BLaER1 (cell line): ENCODE data around the gene COL6A5.

Experiments
- H3K27ac ChIP-seq: shearing (Covaris generic); formaldehyde crosslinking; 2 replicates; pipeline ENCODE4 v1.8.1; 2022
- H3K27me3 ChIP-seq: shearing (Covaris generic); formaldehyde crosslinking; 2 replicates; pipeline ENCODE4 v1.8.1; 2022
- H3K36me3 ChIP-seq: shearing (Covaris generic); formaldehyde crosslinking; 2 replicates; pipeline ENCODE4 v1.8.1; 2022
- H3K4me1 ChIP-seq: shearing (Covaris generic); formaldehyde crosslinking; 2 replicates; pipeline ENCODE4 v1.8.1; 2022
- H3K4me2 ChIP-seq: shearing (Covaris generic); formaldehyde crosslinking; 2 replicates; pipeline ENCODE4 v1.8.1; 2022
- H3K4me3 ChIP-seq: shearing (Covaris generic); formaldehyde crosslinking; 2 replicates; pipeline ENCODE4 v1.8.1; 2022
- H3K9ac ChIP-seq: shearing (Covaris generic); formaldehyde crosslinking; 2 replicates; pipeline ENCODE4 v1.8.1; 2022
- H3K9me3 ChIP-seq: shearing (Covaris generic); formaldehyde crosslinking; 2 replicates; pipeline ENCODE4 v1.8.1; 2022
- H4K20me1 ChIP-seq: shearing (Covaris generic); formaldehyde crosslinking; 2 replicates; pipeline ENCODE4 v1.8.1; 2022
- Cebpa-rat ChIP-seq: shearing (Covaris generic); IDR thresholded peaks from 2 replicates; pipeline ENCODE4 v1.8.1; 2022

COL6A5 gene

GRCh38 chr3:130507746-130508145 is 162.3 kb downstream of the COL6A5 start:
- no peaks in the 10 kb centered on the region for H3K36me3 ChIP-seq
- no peak overlapping the region for H3K4me3 ChIP-seq
- no peaks in the 10 kb centered on the region for H3K9me3 ChIP-seq
- no peak for TF ChIP-seq Cebpa-rat
- H3K4me1 ChIP-seq, result no peaks in the 10 kb centered on the region
- no peaks in the 10 kb centered on the region for H4K20me1 ChIP-seq
- H3K27me3 ChIP-seq, result no peaks in the 10 kb centered on the region
- no peak overlapping the region for H3K9ac ChIP-seq
- no peak overlapping the region for H3K27ac ChIP-seq
- H3K4me2 ChIP-seq, result no peak overlapping the region

- H4K20me1 ChIP-seq, result no peaks in the 10 kb centered on the region
- no peaks in the 10 kb centered on the region for H3K4me1 ChIP-seq
- TF ChIP-seq Cebpa-rat, result no peak
- no peak overlapping the region for H3K27ac ChIP-seq
- H3K36me3 ChIP-seq, result no peaks in the 10 kb centered on the region
- H3K4me2 ChIP-seq, result no peak overlapping the region
- H3K4me3 ChIP-seq, result no peak overlapping the region
- no peaks in the 10 kb centered on the region for H3K9me3 ChIP-seq
- H3K27me3 ChIP-seq, result no peaks in the 10 kb centered on the region
- H3K9ac ChIP-seq, result no peak overlapping the region
Measured at GRCh38 chr3:130509008-130509407, 163.5 kb downstream of the COL6A5 start.

- TF ChIP-seq Cebpa-rat, result no peak
- H3K36me3 ChIP-seq, result no peaks in the 10 kb centered on the region
- H4K20me1 ChIP-seq, result no peaks in the 10 kb centered on the region
- H3K27ac ChIP-seq, result no peak overlapping the region
- H3K27me3 ChIP-seq, result no peaks in the 10 kb centered on the region
- H3K9ac ChIP-seq, result no peak overlapping the region
- no peak overlapping the region for H3K4me3 ChIP-seq
- peaks cover 10% of the 10 kb centered on the region; the same call in 1 of the 2 replicates for H3K9me3 ChIP-seq
- H3K4me1 ChIP-seq, result no peaks in the 10 kb centered on the region
- H3K4me2 ChIP-seq, result no peak overlapping the region
Measured at GRCh38 chr3:130514681-130515080, 169.2 kb downstream of the COL6A5 start.

DNA sequence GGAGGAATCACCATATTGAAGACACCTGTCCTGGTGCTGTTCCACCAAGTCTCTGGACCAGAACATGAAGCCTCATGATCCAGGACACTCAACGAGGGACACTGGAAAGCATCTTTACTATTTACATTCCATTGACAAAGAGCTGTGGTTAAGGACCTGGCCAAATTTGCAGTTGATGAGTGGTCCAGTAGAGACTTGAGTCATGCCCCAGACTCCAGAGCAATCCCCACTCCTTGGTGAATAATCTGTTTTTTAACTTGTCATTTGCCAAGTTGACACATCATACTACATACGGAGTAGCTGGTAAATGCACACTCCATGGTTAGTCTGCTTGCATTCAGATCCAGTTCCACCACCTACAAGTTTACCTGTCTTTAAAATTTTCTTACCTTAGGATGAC is 170.3 kb downstream of the COL6A5 start:
- H3K9ac ChIP-seq, result no peak overlapping the region

GRCh38 chr3:130516645-130517512 is 171.4 kb downstream of the COL6A5 start, which contains the start of gene COL6A6:
TSS of gene COL6A6 (plus strand) at chr3:130517177. CDS start at chr3:130560365, 43,188 bp downstream.
- H3K36me3 ChIP-seq, result no peaks in the 10 kb centered on the region
- no peak within 1 kb of the TSS for H3K4me3 ChIP-seq
- no peaks in the 10 kb centered on the region for H4K20me1 ChIP-seq
- no peak within 1 kb of the TSS for H3K27ac ChIP-seq
- H3K9me3 ChIP-seq, result peaks cover 10% of the 10 kb centered on the region; the same call in 1 of the 2 replicates
- H3K9ac ChIP-seq, result no peak within 1 kb of the TSS
- H3K27me3 ChIP-seq, result no peaks in the 10 kb centered on the region
- no peak for TF ChIP-seq Cebpa-rat
- H3K4me1 ChIP-seq, result no peaks in the 10 kb centered on the region
- H3K4me2 ChIP-seq, result no peak within 1 kb of the TSS

More for the DNA sequence above, 170.3 kb downstream of the COL6A5 start:
- no peak overlapping the region for H3K27ac ChIP-seq
- no peaks in the 10 kb centered on the region for H3K4me1 ChIP-seq
- peaks cover 10% of the 10 kb centered on the region; the same call in 1 of the 2 replicates for H3K9me3 ChIP-seq
- no peak overlapping the region for H3K4me2 ChIP-seq
- H4K20me1 ChIP-seq, result no peaks in the 10 kb centered on the region
- H3K4me3 ChIP-seq, result no peak overlapping the region
- no peaks in the 10 kb centered on the region for H3K36me3 ChIP-seq
- no peak for TF ChIP-seq Cebpa-rat
- no peaks in the 10 kb centered on the region for H3K27me3 ChIP-seq

- no peaks in the 10 kb centered on the region for H4K20me1 ChIP-seq
- H3K27me3 ChIP-seq, result no peaks in the 10 kb centered on the region
- H3K36me3 ChIP-seq, result no peaks in the 10 kb centered on the region
- no peak for TF ChIP-seq Cebpa-rat
- peaks cover 10% of the 10 kb centered on the region; the same call in 1 of the 2 replicates for H3K9me3 ChIP-seq
- H3K9ac ChIP-seq, result no peak overlapping the region
- H3K4me2 ChIP-seq, result no peak overlapping the region
- no peak overlapping the region for H3K27ac ChIP-seq
- H3K4me3 ChIP-seq, result no peak overlapping the region
- H3K4me1 ChIP-seq, result no peaks in the 10 kb centered on the region
Measured at GRCh38 chr3:130517602-130518001, 172.1 kb downstream of the COL6A5 start.

DNA sequence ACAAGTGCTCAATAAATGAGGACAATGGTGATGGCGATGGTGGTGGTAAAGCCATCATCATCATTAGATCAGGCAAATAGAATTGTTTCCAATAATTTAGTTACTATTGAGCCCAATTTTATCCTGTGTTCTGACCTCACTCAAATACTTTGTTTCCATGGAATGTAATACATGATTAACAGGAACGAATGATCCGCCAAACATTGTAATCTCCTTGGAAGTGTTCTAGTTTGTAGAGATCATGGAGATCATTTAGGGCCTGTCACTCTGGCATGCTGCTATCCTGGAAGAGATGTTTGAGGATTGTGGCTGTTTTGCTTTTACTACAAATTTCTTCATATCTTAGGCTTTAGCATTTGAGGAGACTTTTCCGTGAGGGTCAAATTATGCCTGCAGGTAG is 174.3 kb downstream of the COL6A5 start:
- Histone ChIP-seq H3K9ac (no peak overlapping the region), H3K4me2 (no peak overlapping the region), H3K4me3 (no peak overlapping the region), H3K36me3 (no peaks in the 10 kb centered on the region), H3K27ac (no peak overlapping the region), H3K4me1 (no peaks in the 10 kb centered on the region), H4K20me1 (no peaks in the 10 kb centered on the region), H3K9me3 (peaks cover 10% of the 10 kb centered on the region; the same call in 1 of the 2 replicates), H3K27me3 (no peaks in the 10 kb centered on the region)
- TF ChIP-seq Cebpa-rat, result no peak

GRCh38 chr3:130522399-130522798 is 176.9 kb downstream of the COL6A5 start:
- Histone ChIP-seq H3K27me3 (no peaks in the 10 kb centered on the region), H3K4me2 (no peak overlapping the region), H3K4me1 (no peaks in the 10 kb centered on the region), H3K9ac (no peak overlapping the region), H3K9me3 (no peaks in the 10 kb centered on the region), H3K36me3 (no peaks in the 10 kb centered on the region), H4K20me1 (no peaks in the 10 kb centered on the region), H3K4me3 (no peak overlapping the region), H3K27ac (no peak overlapping the region)
- no peak for TF ChIP-seq Cebpa-rat

DNA sequence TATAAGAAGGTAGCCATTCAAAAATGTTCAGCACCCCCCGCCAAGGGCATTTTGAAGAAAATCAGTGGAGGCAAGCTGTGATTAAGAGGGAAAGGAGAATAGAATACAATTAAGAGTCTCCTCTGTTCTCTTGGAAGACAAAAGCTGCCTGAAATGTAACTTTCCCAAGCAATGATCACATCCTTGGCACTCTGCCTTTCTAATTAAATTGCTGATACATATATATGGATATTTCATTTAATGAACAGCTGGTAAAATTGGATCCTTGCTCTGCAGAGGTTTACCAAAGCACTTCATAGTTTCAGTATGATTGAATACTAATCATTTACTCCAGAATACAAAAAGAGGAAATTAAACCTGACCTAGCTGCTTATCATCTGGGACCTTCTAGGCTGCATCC is 182.0 kb downstream of the COL6A5 start:
- no peaks in the 10 kb centered on the region for H3K9me3 ChIP-seq
- H3K4me1 ChIP-seq, result peaks cover 9% of the 10 kb centered on the region; the same call in 1 of the 2 replicates
- H3K4me2 ChIP-seq, result no peak overlapping the region
- no peak overlapping the region for H3K9ac ChIP-seq
- TF ChIP-seq Cebpa-rat, result no peak
- H3K27ac ChIP-seq, result no peak overlapping the region
- no peaks in the 10 kb centered on the region for H3K27me3 ChIP-seq
- no peaks in the 10 kb centered on the region for H4K20me1 ChIP-seq
- no peak overlapping the region for H3K4me3 ChIP-seq
- no peaks in the 10 kb centered on the region for H3K36me3 ChIP-seq

DNA sequence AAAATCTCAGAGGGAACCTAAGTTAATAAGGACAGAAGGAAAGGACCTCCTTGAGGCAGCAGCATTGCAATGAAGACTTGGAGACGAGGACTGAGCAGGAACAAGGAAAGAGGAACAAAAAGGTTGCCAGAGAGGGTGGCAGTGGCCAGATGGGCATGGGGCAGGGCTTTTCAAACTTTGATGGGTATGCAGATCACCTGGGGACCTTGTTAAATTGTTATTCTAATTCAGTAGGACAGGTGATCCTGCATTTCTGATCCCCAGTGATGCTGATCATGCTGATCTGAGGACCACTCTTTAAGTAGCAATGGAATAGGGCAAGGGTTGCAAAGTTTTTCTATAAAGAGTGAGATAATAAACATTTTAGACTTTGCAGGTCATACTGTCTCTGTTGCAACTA is 182.6 kb downstream of the COL6A5 start:
- Histone ChIP-seq H3K27me3 (no peaks in the 10 kb centered on the region), H3K4me2 (no peak overlapping the region), H3K4me3 (no peak overlapping the region), H3K27ac (no peak overlapping the region), H3K9me3 (no peaks in the 10 kb centered on the region), H3K36me3 (no peaks in the 10 kb centered on the region), H4K20me1 (no peaks in the 10 kb centered on the region), H3K4me1 (peaks cover 9% of the 10 kb centered on the region; the same call in 1 of the 2 replicates), H3K9ac (no peak overlapping the region)
- no peak for TF ChIP-seq Cebpa-rat
